Measurements from ENCODE around the gene GRB10. TPM values are rescaled to one million over a fixed set of nuclear protein-coding genes. Genes with fewer than 3 reads are reported as not detected.

GRB10 gene
- total RNA-seq, 4 donors from 2014 or later = 28.5 to 58.0 (median 53.0) TPM

- ATAC-seq = no peak
- no peaks in the 10 kb centered on the region for H3K27me3 ChIP-seq
These were observed 159.9 kb downstream of the GRB10 start for GRCh38 chr7:50622821-50623220.

GRCh38 chr7:50621973-50622490 is 160.7 kb downstream of the GRB10 start:
- Histone ChIP-seq H3K4me3 (no peak overlapping the region), H3K36me3 (peaks cover 0 to 33% of the 10 kb centered on the region in 2 donors), H3K9me3 (no peaks in the 10 kb centered on the region), H3K27ac (no peak overlapping the region), H3K27me3 (no peaks in the 10 kb centered on the region), H3K4me1 (peaks cover 0 to 13% (median 0%) of the 10 kb centered on the region in 3 donors)
- WGBS, 2 donors (ENCODE audit: low coverage in 1 of 2) = 62 to 93% methylated on average over 2 to 9 of the region's 11 CpGs
- no peak for TF ChIP-seq CTCF (IDR thresholded peaks at IDR 0.05)
- no peak for TF ChIP-seq EP300 (IDR thresholded peaks at IDR 0.05)
- no peak for TF ChIP-seq POLR2A (IDR thresholded peaks at IDR 0.05)
- TF ChIP-seq POLR2AphosphoS5 (IDR thresholded peaks at IDR 0.05) = no peak
- ATAC-seq = no peak

More at GRCh38 chr7:50622821-50623220, 159.9 kb downstream of the GRB10 start:
- Histone ChIP-seq H3K9me3 (no peaks in the 10 kb centered on the region), H3K36me3 (peaks cover 0 to 29% of the 10 kb centered on the region in 2 donors), H3K4me3 (no peak overlapping the region), H3K27ac (no peak overlapping the region), H3K4me1 (peaks cover 0 to 13% (median 0%) of the 10 kb centered on the region in 3 donors)
- WGBS, 2 donors (ENCODE audit: low coverage in 1 of 2) = 44% methylated on average over 2 of the region's 2 CpGs; no CpG with 5 or more reads in 1 of the 2 donors
- TF ChIP-seq EP300 (IDR thresholded peaks at IDR 0.05) = no peak
- TF ChIP-seq CTCF (IDR thresholded peaks at IDR 0.05) = no peak
- TF ChIP-seq POLR2A (IDR thresholded peaks at IDR 0.05) = no peak
- TF ChIP-seq POLR2AphosphoS5 (IDR thresholded peaks at IDR 0.05) = no peak

GRCh38 chr7:50621206-50621605 is 161.5 kb downstream of the GRB10 start:
- Histone ChIP-seq H3K36me3 (peaks cover 0 to 34% of the 10 kb centered on the region in 2 donors), H3K27ac (peak overlapping the region in 1 of 4 donors; percentile 26), H3K9me3 (no peaks in the 10 kb centered on the region), H3K4me3 (no peak overlapping the region), H3K4me1 (peaks cover 0 to 13% (median 0%) of the 10 kb centered on the region in 3 donors), H3K27me3 (no peaks in the 10 kb centered on the region)
- TF ChIP-seq POLR2A (IDR thresholded peaks at IDR 0.05) = no peak
- no peak for TF ChIP-seq EP300 (IDR thresholded peaks at IDR 0.05)
- 58 to 78% methylated on average over 4 to 6 of the region's 8 CpGs for WGBS, 2 donors (ENCODE audit: low coverage in 1 of 2)
- no peak for ATAC-seq

GRCh38 chr7:50620433-50620832 is 162.3 kb downstream of the GRB10 start:
- Histone ChIP-seq H3K36me3 (peaks cover 0 to 34% of the 10 kb centered on the region in 2 donors), H3K27ac (no peak overlapping the region), H3K4me3 (no peak overlapping the region), H3K4me1 (peaks cover 0 to 13% (median 0%) of the 10 kb centered on the region in 3 donors), H3K27me3 (no peaks in the 10 kb centered on the region), H3K9me3 (no peaks in the 10 kb centered on the region)
- 15 to 47% methylated on average over 10 to 11 of the region's 11 CpGs for WGBS, 2 donors (ENCODE audit: low coverage in 1 of 2)
- no peak for TF ChIP-seq POLR2AphosphoS5 (IDR thresholded peaks at IDR 0.05)
- no peak for TF ChIP-seq POLR2A (IDR thresholded peaks at IDR 0.05)
- TF ChIP-seq CTCF (IDR thresholded peaks at IDR 0.05) = no peak
- TF ChIP-seq EP300 (IDR thresholded peaks at IDR 0.05) = no peak
- ATAC-seq = peak; percentile 61

GRCh38 chr7:50619684-50620083 is 163.0 kb downstream of the GRB10 start:
- H3K4me3 ChIP-seq = no peak overlapping the region
- peaks cover 0 to 37% of the 10 kb centered on the region in 2 donors for H3K36me3 ChIP-seq
- no peak for ATAC-seq
- peaks cover 0 to 13% (median 0%) of the 10 kb centered on the region in 3 donors for H3K4me1 ChIP-seq
- WGBS, 2 donors (ENCODE audit: low coverage in 1 of 2) = 93% methylated on average over 7 to 10 of the region's 14 CpGs
- no peak for TF ChIP-seq EP300 (IDR thresholded peaks at IDR 0.05)
- no peak for TF ChIP-seq CTCF (IDR thresholded peaks at IDR 0.05)
- TF ChIP-seq POLR2A (IDR thresholded peaks at IDR 0.05) = no peak
- no peak for TF ChIP-seq POLR2AphosphoS5 (IDR thresholded peaks at IDR 0.05)
- no peak overlapping the region for H3K27ac ChIP-seq
- no peaks in the 10 kb centered on the region for H3K9me3 ChIP-seq
- no peaks in the 10 kb centered on the region for H3K27me3 ChIP-seq

Data from gastroesophageal sphincter (tissue), 4 donors.